ENCODE data around the gene BNIP5. TPM values are rescaled to one million over a fixed set of nuclear protein-coding genes. Genes with fewer than 3 reads are reported as not detected.
"Not testable (repeated sequence)": the region's sequence is repeated elsewhere in the genome, so short reads cannot be mapped to it uniquely, and the experiment has no call there.

The BNIP5 gene
- total RNA-seq, 1 donor from 2014 or later, result not detected

- Histone ChIP-seq H3K9me3 (no peaks in the 10 kb centered on the region), H3K27me3 (no peaks in the 10 kb centered on the region), H3K27ac (no peak overlapping the region), H3K4me3 (no peak overlapping the region), H3K4me1 (peaks cover 0 to 20% of the 10 kb centered on the region in 2 donors), H3K36me3 (no peaks in the 10 kb centered on the region)
- no peak for DNase-seq (ENCODE audit: low spot score in 2 of 2)
- intact Hi-C loops (cut with DNase I), result no loop called here
- no peak for TF ChIP-seq CTCF (IDR thresholded peaks at IDR 0.05)
These were observed 2.5 kb upstream of the BNIP5 start for GRCh38 chr6:36339146-36339545.

- H3K4me1 ChIP-seq, result peaks cover 0 to 13% of the 10 kb centered on the region in 2 donors
- H3K36me3 ChIP-seq; DNase-seq (ENCODE audit: low spot score in 2 of 2); H3K9me3 ChIP-seq; H3K27ac ChIP-seq; H3K4me3 ChIP-seq; H3K27me3 ChIP-seq; intact Hi-C loops (cut with DNase I): not testable (repeated sequence)
These were observed 1.5 kb upstream of the BNIP5 start for GRCh38 chr6:36338223-36338622.

- DNase-seq (ENCODE audit: low spot score in 2 of 2), result no peak
- Histone ChIP-seq H3K4me3 (no peak overlapping the region), H3K27ac (no peak overlapping the region), H3K4me1 (peaks cover 0 to 10% of the 10 kb centered on the region in 2 donors), H3K36me3 (no peaks in the 10 kb centered on the region), H3K27me3 (no peaks in the 10 kb centered on the region), H3K9me3 (no peaks in the 10 kb centered on the region)
- no peak for TF ChIP-seq CTCF (IDR thresholded peaks at IDR 0.05)
- intact Hi-C loops (cut with DNase I), result no loop called here
These were observed 1.1 kb upstream of the BNIP5 start for GRCh38 chr6:36337814-36338213.

GRCh38 chr6:36336208-36336710 is 429 bp downstream of the BNIP5 start:
- no peaks in the 10 kb centered on the region for H3K27me3 ChIP-seq
- TF ChIP-seq CTCF (IDR thresholded peaks at IDR 0.05), result no peak
- DNase-seq (ENCODE audit: low spot score in 2 of 2), result no peak
- H3K4me1 ChIP-seq, result peaks cover 0 to 2% of the 10 kb centered on the region in 2 donors
- no peaks in the 10 kb centered on the region for H3K36me3 ChIP-seq
- intact Hi-C loops (cut with DNase I), result no loop called here
- no peak overlapping the region for H3K4me3 ChIP-seq
- H3K9me3 ChIP-seq, result no peaks in the 10 kb centered on the region
- H3K27ac ChIP-seq, result no peak overlapping the region

- H3K27me3 ChIP-seq, result no peaks in the 10 kb centered on the region
- TF ChIP-seq CTCF (IDR thresholded peaks at IDR 0.05), result no peak
- intact Hi-C loops (cut with DNase I), result no loop called here
- no peaks in the 10 kb centered on the region for H3K4me1 ChIP-seq
- H3K9me3 ChIP-seq, result no peaks in the 10 kb centered on the region
- H3K4me3 ChIP-seq, result no peak overlapping the region
- no peaks in the 10 kb centered on the region for H3K36me3 ChIP-seq
- H3K27ac ChIP-seq, result no peak overlapping the region
- no peak for DNase-seq (ENCODE audit: low spot score in 2 of 2)
These were observed 1.1 kb downstream of the BNIP5 start for GRCh38 chr6:36335465-36336207.

GRCh38 chr6:36334832-36335459 is 1.7 kb downstream of the BNIP5 start:
- Histone ChIP-seq H3K9me3 (no peaks in the 10 kb centered on the region), H3K27me3 (no peaks in the 10 kb centered on the region), H3K36me3 (no peaks in the 10 kb centered on the region), H3K4me3 (no peak overlapping the region), H3K4me1 (no peaks in the 10 kb centered on the region), H3K27ac (no peak overlapping the region)
- TF ChIP-seq CTCF (IDR thresholded peaks at IDR 0.05), result no peak
- intact Hi-C loops (cut with DNase I), result no loop called here
- no peak for DNase-seq (ENCODE audit: low spot score in 2 of 2)
